Loucy (cell line): Measurements from ENCODE around the gene BCL2L14.

Experiments
- H2AFZ ChIP-seq: fragments of 200-600 bp; sonication (generic); 2 replicates; pipeline ENCODE4 v1.6.0; 2016; ENCODE audit warnings: antibody characterized with exemption, mild to moderate bottlenecking, low read length, moderate library complexity
- H3F3A ChIP-seq: fragments of 200-600 bp; 2 replicates; pipeline ENCODE4 v1.6.0; 2016; ENCODE audit warnings: antibody characterized with exemption, low read depth, mild to moderate bottlenecking
- H3K27me3 ChIP-seq: fragments of 200-600 bp; sonication (generic); 2 replicates; pipeline ENCODE4 v1.6.1; 2014; ENCODE audit warnings: low read length, mild to moderate bottlenecking; ENCODE audit not compliant: insufficient read depth, poor library complexity, severe bottlenecking
- H3K36me3 ChIP-seq: fragments of 200-600 bp; sonication (generic); 2 replicates; pipeline ENCODE4 v1.6.1; 2016; ENCODE audit warnings: low read length; ENCODE audit not compliant: insufficient read depth
- H3K4me1 ChIP-seq: fragments of 200-600 bp; sonication (generic); 2 replicates; pipeline ENCODE4 v1.5.1; 2014; ENCODE audit warnings: low read length, mild to moderate bottlenecking; ENCODE audit not compliant: insufficient read depth, poor library complexity, severe bottlenecking
- H3K4me2 ChIP-seq: fragments of 200-600 bp; sonication (generic); 2 replicates; pipeline ENCODE4 v1.6.0; 2014; ENCODE audit warnings: antibody characterized with exemption, low read length, low read depth, mild to moderate bottlenecking; ENCODE audit not compliant: poor library complexity, severe bottlenecking
- H3K4me3 ChIP-seq: fragments of 200-600 bp; sonication (generic); 2 replicates; pipeline ENCODE4 v1.5.1; 2014; ENCODE audit warnings: low read length, mild to moderate bottlenecking, mixed read lengths; ENCODE audit not compliant: poor library complexity, severe bottlenecking
- H3K79me2 ChIP-seq: fragments of 200-600 bp; sonication (generic); 2 replicates; pipeline ENCODE4 v1.6.1; 2014; ENCODE audit warnings: low read length; ENCODE audit not compliant: insufficient read depth
- H3K9ac ChIP-seq: fragments of 200-600 bp; sonication (generic); 2 replicates; pipeline ENCODE4 v1.6.0; 2014; ENCODE audit warnings: mild to moderate bottlenecking, low read depth, low read length, moderate library complexity; ENCODE audit not compliant: poor library complexity, severe bottlenecking
- H3K9me2 ChIP-seq: fragments of 200-600 bp; sonication (generic); replicated peaks from 2 replicates; pipeline ENCODE4 v1.6.1; 2016; ENCODE audit warnings: low read depth, low read length, mixed read lengths
- H3K9me3 ChIP-seq: fragments of 200-600 bp; sonication (generic); 2 replicates; pipeline ENCODE4 v1.6.1; 2014; ENCODE audit warnings: mild to moderate bottlenecking, antibody characterized with exemption, low read length, low read depth; ENCODE audit not compliant: insufficient read depth
- H4K20me1 ChIP-seq: fragments of 200-600 bp; sonication (generic); 2 replicates; pipeline ENCODE4 v1.6.0; 2014; ENCODE audit warnings: antibody characterized with exemption, low read length, mild to moderate bottlenecking; ENCODE audit not compliant: insufficient read depth, poor library complexity, severe bottlenecking
- CTCF ChIP-seq: fragments of 200-600 bp; sonication (generic); conservative IDR thresholded peaks from 2 replicates; pipeline ENCODE4 v1.5.1; 2014; ENCODE audit warnings: mild to moderate bottlenecking, antibody characterized with exemption, low read length
- EZH2phosphoT487 ChIP-seq: fragments of 200-600 bp; IDR thresholded peaks from 2 replicates; pipeline ENCODE4 v1.6.1; 2018; ENCODE audit warnings: antibody characterized with exemption, mild to moderate bottlenecking, moderate library complexity, borderline replicate concordance

The BCL2L14 gene

GRCh38 chr12:12115514-12115913 lies 44.8 kb downstream of the BCL2L14 start:
- Histone ChIP-seq H3K4me3 (no peak overlapping the region), H3K4me2 (no peak overlapping the region), H3K36me3 (no peaks in the 10 kb centered on the region), H3K27me3 (no peaks in the 10 kb centered on the region), H3K9ac (no peak overlapping the region), H3K79me2 (no peaks in the 10 kb centered on the region), H3F3A (no peaks in the 10 kb centered on the region), H3K9me2 (no peaks in the 10 kb centered on the region), H3K9me3 (no peaks in the 10 kb centered on the region), H4K20me1 (no peaks in the 10 kb centered on the region), H3K4me1 (no peaks in the 10 kb centered on the region), H2AFZ (no peak overlapping the region)
- TF ChIP-seq EZH2phosphoT487 = no peak

GRCh38 chr12:12116677-12117076 lies 45.9 kb downstream of the BCL2L14 start:
- Histone ChIP-seq H4K20me1 (no peaks in the 10 kb centered on the region), H3K9me3 (no peaks in the 10 kb centered on the region), H3K27me3 (no peaks in the 10 kb centered on the region), H3K79me2 (no peaks in the 10 kb centered on the region), H3K4me1 (no peaks in the 10 kb centered on the region), H3K36me3 (no peaks in the 10 kb centered on the region), H3K9me2 (no peaks in the 10 kb centered on the region), H3K4me2 (no peak overlapping the region), H2AFZ (no peak overlapping the region), H3F3A (no peaks in the 10 kb centered on the region), H3K9ac (no peak overlapping the region), H3K4me3 (no peak overlapping the region)
- TF ChIP-seq EZH2phosphoT487 = no peak
- TF ChIP-seq CTCF = no peak

GRCh38 chr12:12121061-12121460 lies 50.3 kb downstream of the BCL2L14 start:
- TF ChIP-seq EZH2phosphoT487 (no peak), CTCF (no peak)
- H3K4me1 ChIP-seq = no peaks in the 10 kb centered on the region
- no peaks in the 10 kb centered on the region for H3K27me3 ChIP-seq
- no peaks in the 10 kb centered on the region for H3K9me3 ChIP-seq
- H3K9me2 ChIP-seq = no peaks in the 10 kb centered on the region
- H3F3A ChIP-seq = no peaks in the 10 kb centered on the region
- H3K9ac ChIP-seq = no peak overlapping the region
- no peaks in the 10 kb centered on the region for H4K20me1 ChIP-seq
- no peak overlapping the region for H3K4me2 ChIP-seq
- H3K79me2 ChIP-seq = no peaks in the 10 kb centered on the region
- H3K4me3 ChIP-seq = no peak overlapping the region
- H3K36me3 ChIP-seq = no peaks in the 10 kb centered on the region; the same call in 1 of the 2 replicates
- H2AFZ ChIP-seq = no peak overlapping the region

GRCh38 chr12:12123036-12123604 lies 52.4 kb downstream of the BCL2L14 start:
- TF ChIP-seq EZH2phosphoT487 = no peak
- no peak for TF ChIP-seq CTCF
- Histone ChIP-seq H3K9me2 (no peaks in the 10 kb centered on the region), H3K4me1 (no peaks in the 10 kb centered on the region), H4K20me1 (no peaks in the 10 kb centered on the region), H3K36me3 (no peaks in the 10 kb centered on the region; the same call in 1 of the 2 replicates), H3F3A (no peaks in the 10 kb centered on the region), H3K9me3 (no peaks in the 10 kb centered on the region), H3K27me3 (no peaks in the 10 kb centered on the region), H3K4me2 (no peak overlapping the region), H3K9ac (no peak overlapping the region), H2AFZ (no peak overlapping the region), H3K79me2 (no peaks in the 10 kb centered on the region), H3K4me3 (no peak overlapping the region)
